GM10266 (cell line): ENCODE measurements around the gene GRIK5.

Source experiments
- DNase-seq: peaks from one replicate; pipeline ENCODE4 v3.0.0; 2012; ENCODE audit errors: extremely low spot score
- TF ChIP-seq, protein P1 (sequence below): IDR thresholded peaks from 2 replicates; pipeline ENCODE4 v1.5.1; 2012; ENCODE audit warnings: mild to moderate bottlenecking, low read depth; ENCODE audit not compliant: control insufficient read depth, insufficient read depth; ENCODE audit errors: missing control alignments

GRIK5 gene

DNA sequence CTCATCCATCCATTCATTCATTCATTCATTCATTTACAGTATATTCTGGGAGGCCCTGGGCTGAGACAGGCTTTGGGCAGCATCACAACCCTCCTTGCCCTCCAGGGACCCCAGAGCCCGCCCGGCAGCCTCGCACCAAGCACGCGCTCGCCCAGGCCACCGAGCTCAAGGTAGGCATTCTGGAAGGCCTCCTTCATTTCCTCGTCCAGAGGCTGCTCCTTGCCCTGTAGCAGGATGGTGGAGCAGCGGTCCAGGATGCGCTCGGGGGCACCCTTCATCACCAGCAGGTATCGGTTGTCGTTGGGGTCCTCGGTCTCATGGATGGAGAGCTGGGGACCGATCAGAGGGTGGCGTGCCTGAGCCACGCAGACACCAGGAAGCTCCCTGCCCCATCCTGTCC lies 91.5 kb downstream of the GRIK5 start:
- TF ChIP-seq, protein P1, sequence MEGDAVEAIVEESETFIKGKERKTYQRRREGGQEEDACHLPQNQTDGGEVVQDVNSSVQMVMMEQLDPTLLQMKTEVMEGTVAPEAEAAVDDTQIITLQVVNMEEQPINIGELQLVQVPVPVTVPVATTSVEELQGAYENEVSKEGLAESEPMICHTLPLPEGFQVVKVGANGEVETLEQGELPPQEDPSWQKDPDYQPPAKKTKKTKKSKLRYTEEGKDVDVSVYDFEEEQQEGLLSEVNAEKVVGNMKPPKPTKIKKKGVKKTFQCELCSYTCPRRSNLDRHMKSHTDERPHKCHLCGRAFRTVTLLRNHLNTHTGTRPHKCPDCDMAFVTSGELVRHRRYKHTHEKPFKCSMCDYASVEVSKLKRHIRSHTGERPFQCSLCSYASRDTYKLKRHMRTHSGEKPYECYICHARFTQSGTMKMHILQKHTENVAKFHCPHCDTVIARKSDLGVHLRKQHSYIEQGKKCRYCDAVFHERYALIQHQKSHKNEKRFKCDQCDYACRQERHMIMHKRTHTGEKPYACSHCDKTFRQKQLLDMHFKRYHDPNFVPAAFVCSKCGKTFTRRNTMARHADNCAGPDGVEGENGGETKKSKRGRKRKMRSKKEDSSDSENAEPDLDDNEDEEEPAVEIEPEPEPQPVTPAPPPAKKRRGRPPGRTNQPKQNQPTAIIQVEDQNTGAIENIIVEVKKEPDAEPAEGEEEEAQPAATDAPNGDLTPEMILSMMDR: no peak

GRCh38 chr19:41977916-41978315 lies 92.1 kb downstream of the GRIK5 start:
- DNase-seq: no peak
- TF ChIP-seq, protein P1: no peak

More for the DNA sequence above, 91.5 kb downstream of the GRIK5 start:
- DNase-seq: no peak

GRCh38 chr19:41974652-41975051 lies 95.4 kb downstream of the GRIK5 start:
- TF ChIP-seq, protein P1: no peak

GRCh38 chr19:41971363-41971762 lies 98.6 kb downstream of the GRIK5 start:
- DNase-seq: no peak
- TF ChIP-seq, protein P1: no peak

More at GRCh38 chr19:41974652-41975051, 95.4 kb downstream of the GRIK5 start:
- no peak for DNase-seq

DNA sequence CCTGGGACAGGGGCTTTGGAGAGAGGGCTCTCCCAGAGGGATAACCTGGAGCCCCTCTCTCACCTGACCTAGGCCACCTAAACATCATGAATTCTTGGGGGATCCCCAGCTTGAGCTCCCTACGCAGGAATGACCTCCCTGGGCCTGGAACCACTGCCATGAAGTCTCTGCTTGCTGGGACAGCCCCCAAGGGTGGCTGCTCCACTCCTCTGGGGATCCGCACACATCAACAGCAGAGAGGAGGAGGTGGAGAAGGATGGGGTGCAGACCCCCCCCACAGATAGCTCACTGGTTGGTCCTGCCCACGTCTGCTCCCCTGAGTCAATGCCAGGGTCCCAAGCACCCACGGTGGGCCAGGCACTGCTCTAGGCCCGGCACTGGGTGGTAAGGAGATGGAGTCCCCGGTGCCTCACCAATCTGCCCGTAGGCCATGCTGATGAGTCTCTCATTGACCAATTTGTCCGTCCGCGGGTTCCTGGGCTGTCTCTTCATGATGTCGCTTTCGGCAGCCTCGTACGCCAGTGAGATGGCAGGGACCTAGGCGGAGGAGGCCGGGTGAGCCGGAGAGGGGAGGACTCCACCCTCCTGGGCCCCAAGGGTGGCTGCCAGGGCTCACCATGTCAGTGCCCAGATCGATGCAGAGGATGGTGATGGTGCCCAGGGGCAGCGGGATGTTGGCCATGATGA lies 100.1 kb downstream of the GRIK5 start:
- DNase-seq: no peak
- TF ChIP-seq, protein P1: no peak

DNA sequence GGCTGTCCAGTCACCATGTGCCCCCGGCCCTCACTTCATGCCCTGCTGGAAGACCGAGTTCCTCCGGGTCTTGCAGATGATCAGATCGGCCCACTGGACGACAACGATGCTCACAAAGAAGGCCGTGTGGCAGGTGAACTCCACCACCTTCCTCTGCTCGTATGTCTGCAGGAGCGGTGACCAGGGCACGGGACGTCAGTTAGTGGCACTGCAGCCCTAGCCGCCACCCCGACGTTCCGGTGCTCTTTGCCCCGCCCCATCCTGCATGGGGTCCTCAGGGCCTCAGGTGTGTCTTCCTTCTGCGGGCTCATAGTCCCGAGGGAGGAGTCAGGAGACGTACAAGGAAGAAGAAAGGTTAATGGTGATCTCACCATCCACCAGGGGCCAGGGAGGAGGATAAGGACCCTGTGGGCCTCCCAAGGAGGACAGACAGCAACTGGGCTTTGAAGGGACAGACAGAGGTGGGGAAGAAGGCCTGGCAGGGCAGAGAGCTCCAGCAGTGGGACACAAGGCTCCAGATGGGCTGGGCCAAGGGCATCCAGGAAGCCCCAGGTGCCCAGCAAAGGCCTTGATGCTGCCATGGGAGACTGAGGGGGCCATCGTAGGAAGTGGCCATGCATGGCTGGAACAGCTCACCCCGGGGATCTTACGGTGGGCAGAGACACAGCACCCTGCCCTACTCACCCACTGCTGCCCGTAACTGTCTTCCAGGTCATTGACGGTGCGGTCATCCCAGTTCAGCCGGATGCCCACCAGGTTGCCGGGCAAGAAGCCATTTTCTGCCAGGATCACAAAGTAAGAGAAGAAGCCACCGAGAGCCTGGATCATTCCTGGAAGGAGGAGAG lies 101.0 kb downstream of the GRIK5 start:
- no peak for DNase-seq
- TF ChIP-seq, protein P1: no peak

GRCh38 chr19:41967054-41967783 lies 102.8 kb downstream of the GRIK5 start:
- TF ChIP-seq, protein P1: no peak
- DNase-seq: no peak
